MCF 10A (cell line): ENCODE data around the gene RAPGEF5. TPM values are rescaled to one million over a fixed set of nuclear protein-coding genes. Genes with fewer than 3 reads are reported as not detected.

Source experiments
- BruUV-seq: library from RNA; stranded (reverse); fragments of 400-500 nt; replicated peaks from 2 replicates; lab custom pipeline; 2021; lab: Mats Ljungman, UMichigan
- CTCF ChIA-PET: fragments of 300-600 bp; sonication (Branson Sonifier 250); formaldehyde crosslinking; extraction: SDS; loops from one replicate; lab custom pipeline; 2021; ENCODE audit warnings: antibody characterized with exemption, inconsistent platforms; lab: Yijun Ruan, JAX
- POLR2A ChIA-PET: fragments of 300-600, 350-650 bp; sonication (Branson Sonifier 250); formaldehyde crosslinking; extraction: SDS; loops from one replicate; lab custom pipeline; 2020; ENCODE audit warnings: antibody characterized with exemption, inconsistent platforms; lab: Yijun Ruan, JAX
- DNase-seq: peaks from one replicate; pipeline ENCODE4 v3.0.0-alpha.2; 2018; ENCODE audit not compliant: unreplicated experiment
- H3K27ac Mint-ChIP-seq: one replicate; pipeline ENCODE4 v1.8.0; 2022; ENCODE audit warnings: mild to moderate bottlenecking, low read depth, mixed read lengths; ENCODE audit not compliant: unreplicated experiment
- H3K27me3 Mint-ChIP-seq: one replicate; pipeline ENCODE4 v1.8.0; 2022; ENCODE audit warnings: mixed read lengths; ENCODE audit not compliant: insufficient read depth, unreplicated experiment
- H3K36me3 Mint-ChIP-seq: one replicate; pipeline ENCODE4 v1.8.0; 2022; ENCODE audit warnings: mild to moderate bottlenecking, moderate library complexity, mixed read lengths; ENCODE audit not compliant: insufficient read depth, unreplicated experiment
- H3K4me1 Mint-ChIP-seq: one replicate; pipeline ENCODE4 v1.8.0; 2022; ENCODE audit warnings: mixed read lengths; ENCODE audit not compliant: insufficient read depth, unreplicated experiment
- H3K4me3 Mint-ChIP-seq: one replicate; pipeline ENCODE4 v1.8.0; 2022; ENCODE audit warnings: mild to moderate bottlenecking, moderate library complexity, mixed read lengths; ENCODE audit not compliant: unreplicated experiment
- H3K9me3 Mint-ChIP-seq: one replicate; pipeline ENCODE4 v1.8.0; 2022; ENCODE audit warnings: mixed read lengths; ENCODE audit not compliant: unreplicated experiment
- intact Hi-C: fragments of 100-400 bp; cut with micrococcal nuclease; formaldehyde crosslinking; loops from 2 replicates; pipeline ENCODE4 v1.14.1; 2022
- total RNA-seq: library from RNA; stranded (reverse); gene quantifications from 2 replicates; pipeline ENCODE4 v1.2.3, GENCODE V29; 2022
- TF ChIP-seq, protein P1 (sequence below): fragments of 200-600 bp; IDR thresholded peaks from one replicate; pipeline ENCODE4 v1.8.0; 2022; ENCODE audit warnings: antibody characterized with exemption, mild to moderate bottlenecking; ENCODE audit not compliant: unreplicated experiment

Gene RAPGEF5
- total RNA-seq, 1 experiment from 2014 or later, result 1.9 TPM

GRCh38 chr7:22109761-22110160 lies 247.2 kb downstream of the RAPGEF5 start:
- intact Hi-C loops, result loop anchor here (1.0 kb wide), 3 partner anchors 187 to 380 kb away; no protein-coding TSS in a partner anchor
- DNase-seq, result peak; percentile 40
- TF ChIP-seq, protein P1, sequence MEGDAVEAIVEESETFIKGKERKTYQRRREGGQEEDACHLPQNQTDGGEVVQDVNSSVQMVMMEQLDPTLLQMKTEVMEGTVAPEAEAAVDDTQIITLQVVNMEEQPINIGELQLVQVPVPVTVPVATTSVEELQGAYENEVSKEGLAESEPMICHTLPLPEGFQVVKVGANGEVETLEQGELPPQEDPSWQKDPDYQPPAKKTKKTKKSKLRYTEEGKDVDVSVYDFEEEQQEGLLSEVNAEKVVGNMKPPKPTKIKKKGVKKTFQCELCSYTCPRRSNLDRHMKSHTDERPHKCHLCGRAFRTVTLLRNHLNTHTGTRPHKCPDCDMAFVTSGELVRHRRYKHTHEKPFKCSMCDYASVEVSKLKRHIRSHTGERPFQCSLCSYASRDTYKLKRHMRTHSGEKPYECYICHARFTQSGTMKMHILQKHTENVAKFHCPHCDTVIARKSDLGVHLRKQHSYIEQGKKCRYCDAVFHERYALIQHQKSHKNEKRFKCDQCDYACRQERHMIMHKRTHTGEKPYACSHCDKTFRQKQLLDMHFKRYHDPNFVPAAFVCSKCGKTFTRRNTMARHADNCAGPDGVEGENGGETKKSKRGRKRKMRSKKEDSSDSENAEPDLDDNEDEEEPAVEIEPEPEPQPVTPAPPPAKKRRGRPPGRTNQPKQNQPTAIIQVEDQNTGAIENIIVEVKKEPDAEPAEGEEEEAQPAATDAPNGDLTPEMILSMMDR, result no peak
- Mint-ChIP-seq H3K4me3 (no peak overlapping the region), H3K4me1 (no peaks in the 10 kb centered on the region), H3K27me3 (no peaks in the 10 kb centered on the region), H3K27ac (no peak overlapping the region), H3K36me3 (no peaks in the 10 kb centered on the region), H3K9me3 (no peaks in the 10 kb centered on the region)
- POLR2A ChIA-PET, result no interaction called here
- BruUV-seq, result no TSS peak
- CTCF ChIA-PET, result interaction anchor here (0.5 to 7.5 kb wide), 68 partner anchors 9 to 1404 kb away, joined by 3 to 93 read pairs (median 5); partner anchors contain the start of gene STEAP1B

DNA sequence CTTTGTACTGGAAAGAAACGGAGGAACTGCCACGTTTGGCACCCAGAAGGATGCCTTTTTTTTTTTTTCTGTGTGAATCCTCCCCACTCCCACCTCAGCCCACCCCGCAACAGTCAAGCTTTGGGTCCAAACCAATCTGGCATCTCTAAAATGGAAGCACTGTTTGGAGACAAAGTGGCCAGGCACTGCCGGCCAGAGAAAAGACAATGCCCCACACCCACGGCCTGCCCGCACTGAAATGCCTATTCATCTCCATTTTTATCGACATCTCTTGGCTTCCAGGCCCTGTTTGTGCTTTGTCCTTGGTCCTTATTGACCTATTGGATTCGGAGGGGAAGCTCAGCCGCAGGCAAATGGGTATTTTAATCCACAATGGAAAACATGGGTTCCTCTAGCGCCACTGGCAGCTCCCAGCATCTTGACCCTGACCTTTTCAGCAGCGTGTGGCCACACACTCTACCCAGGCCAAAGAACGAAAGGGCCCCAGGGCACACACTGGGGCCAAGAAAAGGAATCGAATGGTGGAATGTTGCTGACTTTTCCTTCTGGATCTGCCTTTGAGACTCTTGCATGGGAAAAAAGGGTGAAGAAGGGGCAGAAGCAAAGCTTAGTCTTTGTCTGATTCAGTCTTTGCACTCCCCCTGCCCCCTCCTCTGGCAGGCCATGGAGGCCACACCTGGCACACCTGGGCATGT lies 248.7 kb downstream of the RAPGEF5 start:
- no TSS peak for BruUV-seq
- Mint-ChIP-seq H3K4me1 (no peaks in the 10 kb centered on the region), H3K27me3 (no peaks in the 10 kb centered on the region), H3K27ac (no peak overlapping the region), H3K36me3 (no peaks in the 10 kb centered on the region), H3K4me3 (no peak overlapping the region), H3K9me3 (no peaks in the 10 kb centered on the region)
- TF ChIP-seq, protein P1, result no peak
- intact Hi-C loops, result no loop called here
- ChIA-PET POLR2A (no interaction called here), CTCF (interaction anchor here (0.6 to 7.5 kb wide), 15 partner anchors 8 to 607 kb away, joined by 3 to 93 read pairs (median 14); no protein-coding TSS in a partner anchor)
- DNase-seq, result no peak

DNA sequence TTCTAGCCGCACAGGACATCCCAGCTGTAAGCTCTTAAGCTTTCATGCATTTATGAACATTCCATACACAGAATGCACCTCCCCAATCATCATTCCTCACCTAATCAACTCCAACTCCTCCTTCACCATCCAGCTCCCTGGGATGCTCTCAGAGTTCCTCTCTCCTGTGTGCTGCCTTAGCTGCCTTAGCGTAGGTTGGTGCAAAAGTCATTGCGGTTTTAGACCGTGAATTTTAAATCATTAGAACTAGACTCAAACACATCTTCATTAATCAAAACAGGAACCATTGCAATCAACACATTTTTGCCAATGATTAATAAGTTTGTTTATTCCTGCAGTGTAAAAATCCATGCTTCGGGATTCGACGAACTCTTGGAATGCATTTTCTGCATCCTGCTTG lies 251.4 kb downstream of the RAPGEF5 start:
- Mint-ChIP-seq H3K9me3 (no peaks in the 10 kb centered on the region), H3K4me3 (no peak overlapping the region), H3K27me3 (peaks cover 11% of the 10 kb centered on the region), H3K27ac (no peak overlapping the region), H3K36me3 (no peaks in the 10 kb centered on the region), H3K4me1 (no peaks in the 10 kb centered on the region)
- ChIA-PET POLR2A (no interaction called here), CTCF (interaction anchor here (0.6 to 3.8 kb wide), 6 partner anchors 16 to 791 kb away, joined by 3 to 27 read pairs (median 3); no protein-coding TSS in a partner anchor)
- TF ChIP-seq, protein P1, result no peak
- BruUV-seq, result no TSS peak
- no peak for DNase-seq
- intact Hi-C loops, result no loop called here

GRCh38 chr7:22094413-22095342 lies 262.3 kb downstream of the RAPGEF5 start:
- POLR2A ChIA-PET, result interaction anchor here (1.8 kb wide), 1 partner anchor 11 kb away, joined by 6 read pairs; no protein-coding TSS in a partner anchor
- Mint-ChIP-seq H3K27ac (no peak overlapping the region), H3K4me1 (no peaks in the 10 kb centered on the region), H3K4me3 (no peak overlapping the region), H3K36me3 (no peaks in the 10 kb centered on the region), H3K27me3 (no peaks in the 10 kb centered on the region), H3K9me3 (no peaks in the 10 kb centered on the region)
- CTCF ChIA-PET, result interaction anchor here (0.6 to 3.0 kb wide), 5 partner anchors 8 to 1198 kb away, joined by 3 to 14 read pairs (median 3); no protein-coding TSS in a partner anchor
- TF ChIP-seq, protein P1, result no peak
- no TSS peak for BruUV-seq
- intact Hi-C loops, result no loop called here
- no peak for DNase-seq
